Motor neuron (in vitro differentiated cells): Measurements from ENCODE around the gene SAP130. TPM values are rescaled to one million over a fixed set of nuclear protein-coding genes. Genes with fewer than 3 reads are reported as not detected.

Source experiments
- ATAC-seq, 8 experiments: fragments of 200-7000 bp; cut with Tn5 transposase; replicated peaks in 6 of 8; 2 replicates each; pipeline ENCODE4 v1.8.0; 2021; ENCODE audit warnings: mild to moderate bottlenecking in 8 of 8, moderate library complexity in 8 of 8
- H3K27ac ChIP-seq, 2 donors: fragments of 250-450 bp; sonication (Bioruptor Pico); 2 replicates each; pipeline ENCODE4 v1.9.0; 2021; ENCODE audit warnings: antibody characterized with exemption in 2 of 2, mild to moderate bottlenecking in 2 of 2, moderate library complexity in 1 of 2
- H3K4me1 ChIP-seq, 2 donors: fragments of 250-450 bp; sonication (Bioruptor Pico); replicated peaks in 1 of 2; 2 replicates each; pipeline ENCODE4 v1.6.1; 2021; ENCODE audit warnings: antibody characterized with exemption in 2 of 2, mild to moderate bottlenecking in 2 of 2, moderate library complexity in 1 of 2
- H3K4me3 ChIP-seq, 5 donors: fragments of 250-450 bp; sonication (Bioruptor Pico); 2 replicates each; pipeline ENCODE4 v1.9.0; 2021; ENCODE audit warnings: antibody characterized with exemption in 5 of 5, mild to moderate bottlenecking in 5 of 5, moderate library complexity in 4 of 5
- WGBS, 10 experiments: fragments of 450-650 bp; shearing (Covaris generic); methylation state at CpG; one replicate each; pipeline ENCODE4 v1.0.0; 2022; 5-methylcytosine and 5-hydroxymethylcytosine counted together
- in situ Hi-C, 9 experiments: fragments of 400-800 bp; cut with MboI; loops; one replicate each; pipeline ENCODE4 v1.15.0; 2021; ENCODE audit warnings: low sequenced_read_pairs in 9 of 9, low pct_unique_long_range_greater_than_20kb in 2 of 9; ENCODE audit not compliant: unreplicated experiment in 9 of 9
- total RNA-seq, 8 experiments: library from RNA; unstranded; fragments of 300-600 nt; gene quantifications; 2 replicates each; pipeline versions ENCODE4 v1.2.3 to v1.2.4, GENCODE V29; 2022

The SAP130 gene
- total RNA-seq, 8 experiments from 2014 or later, result 8.6 to 16.6 (median 13.9) TPM

- in situ Hi-C loops, result no loop called here
- no peaks in the 10 kb centered on the region for H3K4me1 ChIP-seq
- no peak overlapping the region for H3K27ac ChIP-seq
- peak in 1 of 8 experiments; percentile 38 for ATAC-seq
- 64 to 100% (median 96%) methylated on average over 2 to 9 of the region's 11 CpGs for WGBS, 10 experiments
- H3K4me3 ChIP-seq, result no peak overlapping the region
Measured at GRCh38 chr2:127968610-127969339, 59.1 kb downstream of the SAP130 start.

- no peak overlapping the region for H3K27ac ChIP-seq
- 93 to 100% (median 100%) methylated on average over 1 to 5 of the region's 5 CpGs; no CpG with 5 or more reads in 1 of the 10 experiments for WGBS, 10 experiments
- no peak for ATAC-seq
- no peak overlapping the region for H3K4me3 ChIP-seq
- in situ Hi-C loops, result no loop called here
- no peaks in the 10 kb centered on the region for H3K4me1 ChIP-seq
Measured at GRCh38 chr2:127961729-127962128, 66.1 kb downstream of the SAP130 start.

GRCh38 chr2:127957240-127957639, 70.6 kb downstream of the SAP130 start:
- peak in 2 of 8 experiments; percentile 68 to 83 for ATAC-seq
- no peak overlapping the region for H3K4me3 ChIP-seq
- 67 to 96% (median 87%) methylated on average over 1 to 5 of the region's 6 CpGs; no CpG with 5 or more reads in 1 of the 10 experiments for WGBS, 10 experiments
- no peak overlapping the region for H3K27ac ChIP-seq
- no peaks in the 10 kb centered on the region for H3K4me1 ChIP-seq
- in situ Hi-C loops, result no loop called here

GRCh38 chr2:127954857-127955256, 73.0 kb downstream of the SAP130 start:
- H3K27ac ChIP-seq, result no peak overlapping the region
- in situ Hi-C loops, result no loop called here
- ATAC-seq, result no peak

GRCh38 chr2:127953849-127954248, 74.0 kb downstream of the SAP130 start:
- Histone ChIP-seq H3K27ac (no peak overlapping the region), H3K4me1 (no peaks in the 10 kb centered on the region), H3K4me3 (no peak overlapping the region)
- in situ Hi-C loops, result no loop called here
- peak in 1 of 8 experiments; percentile 32 for ATAC-seq
- 85 to 100% (median 100%) methylated on average over 1 to 2 of the region's 2 CpGs; no CpG with 5 or more reads in 1 of the 10 experiments for WGBS, 10 experiments

More at GRCh38 chr2:127954857-127955256, 73.0 kb downstream of the SAP130 start:
- Histone ChIP-seq H3K4me3 (no peak overlapping the region), H3K4me1 (no peaks in the 10 kb centered on the region)
- WGBS, 10 experiments, result 85 to 100% (median 100%) methylated on average over 1 to 7 of the region's 8 CpGs; no CpG with 5 or more reads in 1 of the 10 experiments

GRCh38 chr2:127953128-127953718, 74.6 kb downstream of the SAP130 start:
- H3K4me3 ChIP-seq, result no peak overlapping the region
- H3K4me1 ChIP-seq, result no peaks in the 10 kb centered on the region
- peak in 1 of 8 experiments; percentile 75 for ATAC-seq
- H3K27ac ChIP-seq, result no peak overlapping the region
- in situ Hi-C loops, result no loop called here
- 66 to 100% (median 98%) methylated on average over 1 to 6 of the region's 6 CpGs for WGBS, 10 experiments

GRCh38 chr2:127951026-127951425, 76.8 kb downstream of the SAP130 start:
- in situ Hi-C loops, result no loop called here
- 67 to 100% (median 100%) methylated on average over 1 to 4 of the region's 4 CpGs; no CpG with 5 or more reads in 3 of the 10 experiments for WGBS, 10 experiments
- no peaks in the 10 kb centered on the region for H3K4me1 ChIP-seq
- no peak for ATAC-seq
- no peak overlapping the region for H3K4me3 ChIP-seq
- H3K27ac ChIP-seq, result no peak overlapping the region

- no peak for ATAC-seq
- in situ Hi-C loops, result no loop called here
- 89 to 100% (median 100%) methylated on average over 1 to 2 of the region's 2 CpGs; no CpG with 5 or more reads in 7 of the 10 experiments for WGBS, 10 experiments
- H3K27ac ChIP-seq, result no peak overlapping the region
- no peaks in the 10 kb centered on the region for H3K4me1 ChIP-seq
- H3K4me3 ChIP-seq, result no peak overlapping the region
Measured at GRCh38 chr2:127950264-127950663, 77.6 kb downstream of the SAP130 start.

- in situ Hi-C loops, result no loop called here
- 85 to 100% (median 95%) methylated on average over 1 to 2 of the region's 2 CpGs; no CpG with 5 or more reads in 2 of the 10 experiments for WGBS, 10 experiments
- H3K27ac ChIP-seq, result no peak overlapping the region
- no peak for ATAC-seq
- H3K4me1 ChIP-seq, result no peaks in the 10 kb centered on the region
- H3K4me3 ChIP-seq, result no peak overlapping the region
Measured at GRCh38 chr2:127945281-127945680, 82.6 kb downstream of the SAP130 start.

- H3K27ac ChIP-seq, result no peak overlapping the region
- no peak for ATAC-seq
- WGBS, 10 experiments, result 83 to 100% (median 100%) methylated on average over 1 to 2 of the region's 2 CpGs; no CpG with 5 or more reads in 1 of the 10 experiments
- no peak overlapping the region for H3K4me3 ChIP-seq
- in situ Hi-C loops, result no loop called here
- H3K4me1 ChIP-seq, result no peaks in the 10 kb centered on the region
Measured at GRCh38 chr2:127943186-127943585, 84.7 kb downstream of the SAP130 start.

- H3K4me1 ChIP-seq, result no peaks in the 10 kb centered on the region
- 80 to 100% (median 96%) methylated on average over 2 to 5 of the region's 6 CpGs; no CpG with 5 or more reads in 1 of the 10 experiments for WGBS, 10 experiments
- H3K4me3 ChIP-seq, result no peak overlapping the region
- in situ Hi-C loops, result no loop called here
- H3K27ac ChIP-seq, result no peak overlapping the region
- ATAC-seq, result peak in 1 of 8 experiments; percentile 37
Measured at GRCh38 chr2:127942002-127942401, 85.9 kb downstream of the SAP130 start.

- ATAC-seq, result no peak
- Histone ChIP-seq H3K4me1 (no peaks in the 10 kb centered on the region), H3K4me3 (no peak overlapping the region), H3K27ac (no peak overlapping the region)
- in situ Hi-C loops, result no loop called here
- WGBS, 10 experiments, result 82 to 100% (median 95%) methylated on average over 1 to 8 of the region's 9 CpGs
Measured at GRCh38 chr2:127941461-127941860, 86.4 kb downstream of the SAP130 start.

- Histone ChIP-seq H3K4me3 (no peak overlapping the region), H3K4me1 (no peaks in the 10 kb centered on the region), H3K27ac (no peak overlapping the region)
- 50 to 94% (median 70%) methylated on average over 2 to 6 of the region's 12 CpGs; no CpG with 5 or more reads in 5 of the 10 experiments for WGBS, 10 experiments
- in situ Hi-C loops, result no loop called here
- no peak for ATAC-seq
Measured at GRCh38 chr2:127940641-127941040, 87.2 kb downstream of the SAP130 start.
